Measurements from ENCODE around the gene TRABD2B. TPM values are rescaled to one million over a fixed set of nuclear protein-coding genes. Genes with fewer than 3 reads are reported as not detected.

The TRABD2B gene
- total RNA-seq, 1 experiment from 2014 or later = 0.06 TPM

GRCh38 chr1:47727051-47727696, 270.0 kb downstream of the TRABD2B start:
- no peak for DNase-seq (ENCODE audit: low spot score)

- peak; percentile 79 for DNase-seq (ENCODE audit: low spot score)
Measured at GRCh38 chr1:47725992-47726855, 271.0 kb downstream of the TRABD2B start.

GRCh38 chr1:47725511-47725991, 271.6 kb downstream of the TRABD2B start:
- no peak for DNase-seq (ENCODE audit: low spot score)

DNA sequence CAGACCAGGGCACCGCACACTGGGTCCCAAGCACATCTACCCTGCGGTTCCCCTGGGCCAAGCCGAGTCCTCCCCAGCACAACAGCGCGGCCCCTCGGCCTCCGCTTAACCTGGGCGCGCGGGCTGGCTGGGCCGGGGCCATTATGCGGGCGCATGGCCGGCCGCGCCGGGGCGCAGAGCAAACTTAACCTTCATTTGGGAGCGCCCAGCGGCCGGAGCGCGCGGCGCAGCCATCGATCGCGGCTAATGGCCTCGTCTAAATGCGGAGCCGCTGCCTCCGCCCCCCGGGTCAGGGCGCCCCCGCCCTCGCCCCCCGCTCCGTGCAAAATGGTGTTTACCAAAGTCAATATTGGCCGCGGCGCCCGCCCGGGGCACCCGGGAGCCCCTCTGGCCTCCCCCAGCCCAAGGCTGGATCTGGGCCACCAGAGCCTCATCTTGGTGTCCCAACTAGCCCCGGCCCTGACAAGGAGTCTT, 272.1 kb downstream of the TRABD2B start:
- no peak for DNase-seq (ENCODE audit: low spot score)

DNA sequence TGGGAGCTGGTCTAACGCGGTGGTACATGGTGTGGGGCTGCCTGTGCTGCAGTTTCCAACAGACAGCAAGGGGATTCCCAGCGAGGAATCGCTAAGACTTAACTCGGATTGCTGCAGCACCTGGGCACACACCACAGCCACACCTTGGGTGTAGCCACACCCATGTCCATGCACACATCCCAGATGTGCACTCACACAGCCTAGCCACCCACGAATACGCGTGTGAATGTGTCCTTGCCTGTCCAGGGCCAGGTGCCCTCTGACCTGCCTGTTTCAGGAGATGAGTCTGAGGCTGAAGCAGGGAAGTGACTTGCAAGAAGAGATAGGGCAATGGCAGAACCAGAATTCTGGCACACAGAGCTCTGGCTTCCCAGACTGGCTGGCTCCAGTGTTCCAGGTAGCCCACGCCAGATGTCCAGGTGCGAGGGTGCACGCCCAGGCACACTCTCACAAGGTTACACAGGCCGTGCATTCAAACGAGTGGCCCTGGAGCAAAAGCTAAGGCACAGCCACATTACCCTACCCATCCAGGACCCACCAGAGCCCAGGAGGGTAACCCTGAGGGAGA, 272.7 kb downstream of the TRABD2B start:
- no peak for DNase-seq (ENCODE audit: low spot score)

- DNase-seq (ENCODE audit: low spot score) = no peak
Measured at GRCh38 chr1:47722909-47723580, 274.1 kb downstream of the TRABD2B start.

DNA sequence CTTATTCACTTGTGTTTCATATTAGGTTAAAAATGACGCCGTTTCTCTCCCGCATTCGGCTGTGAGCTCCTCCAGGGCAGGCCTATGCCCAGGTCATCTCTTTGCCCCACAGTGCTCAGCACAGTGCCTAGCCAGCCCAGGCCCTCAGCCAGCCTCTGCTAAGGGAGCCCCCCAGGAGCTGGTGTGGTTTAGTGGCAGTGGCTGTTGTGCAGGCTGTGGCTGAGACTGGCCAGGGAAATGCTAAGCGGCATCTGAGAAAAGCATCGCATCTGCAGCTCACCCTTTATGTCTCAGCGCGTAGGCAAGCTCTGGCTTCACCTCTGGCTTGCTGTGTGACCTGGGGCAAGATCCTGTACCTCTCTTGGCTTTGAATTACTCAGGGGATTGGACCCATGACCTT, 275.1 kb downstream of the TRABD2B start:
- no peak for DNase-seq (ENCODE audit: low spot score)

GRCh38 chr1:47720111-47720510, 277.1 kb downstream of the TRABD2B start:
- no peak for DNase-seq (ENCODE audit: low spot score)

- DNase-seq (ENCODE audit: low spot score) = no peak
Measured at GRCh38 chr1:47717341-47717740, 279.8 kb downstream of the TRABD2B start.

DNA sequence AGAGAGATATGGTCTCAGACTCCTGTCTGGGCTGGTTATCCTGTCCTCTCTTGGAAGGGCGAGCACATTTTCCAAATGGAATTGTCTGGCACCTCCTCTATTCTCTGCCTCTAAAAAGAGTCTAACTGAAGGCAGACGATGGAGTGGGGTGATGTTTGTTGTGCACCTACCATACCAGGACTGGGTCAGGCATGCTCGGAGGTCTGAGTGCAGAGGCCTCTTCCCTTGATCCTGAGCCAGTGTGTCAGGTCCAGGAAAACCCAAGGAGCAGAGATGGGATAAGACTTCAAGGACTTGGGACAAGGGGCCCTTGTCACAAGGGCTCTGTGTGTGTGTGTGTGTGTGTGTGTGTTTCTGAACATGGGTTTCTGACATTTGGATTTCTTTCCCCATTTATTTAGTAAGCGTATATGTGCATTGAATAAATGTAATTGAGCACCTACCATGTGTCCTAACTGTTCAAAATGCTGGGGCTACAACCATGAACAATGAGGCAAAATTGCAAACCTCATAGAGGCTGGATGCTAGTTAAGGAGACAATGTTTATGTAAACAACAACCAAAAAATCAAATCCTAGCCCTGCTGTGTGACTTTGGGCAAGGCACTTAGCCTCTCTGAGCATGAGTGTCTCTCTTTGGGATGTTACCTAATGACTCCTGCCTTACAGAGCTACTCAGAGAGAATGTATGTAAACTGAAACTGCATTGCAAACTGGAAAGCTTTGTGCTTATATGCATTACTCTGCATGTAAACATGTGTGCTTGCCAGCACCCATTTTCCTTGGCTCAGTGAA, 283.0 kb downstream of the TRABD2B start:
- no peak for DNase-seq (ENCODE audit: low spot score)

DNA sequence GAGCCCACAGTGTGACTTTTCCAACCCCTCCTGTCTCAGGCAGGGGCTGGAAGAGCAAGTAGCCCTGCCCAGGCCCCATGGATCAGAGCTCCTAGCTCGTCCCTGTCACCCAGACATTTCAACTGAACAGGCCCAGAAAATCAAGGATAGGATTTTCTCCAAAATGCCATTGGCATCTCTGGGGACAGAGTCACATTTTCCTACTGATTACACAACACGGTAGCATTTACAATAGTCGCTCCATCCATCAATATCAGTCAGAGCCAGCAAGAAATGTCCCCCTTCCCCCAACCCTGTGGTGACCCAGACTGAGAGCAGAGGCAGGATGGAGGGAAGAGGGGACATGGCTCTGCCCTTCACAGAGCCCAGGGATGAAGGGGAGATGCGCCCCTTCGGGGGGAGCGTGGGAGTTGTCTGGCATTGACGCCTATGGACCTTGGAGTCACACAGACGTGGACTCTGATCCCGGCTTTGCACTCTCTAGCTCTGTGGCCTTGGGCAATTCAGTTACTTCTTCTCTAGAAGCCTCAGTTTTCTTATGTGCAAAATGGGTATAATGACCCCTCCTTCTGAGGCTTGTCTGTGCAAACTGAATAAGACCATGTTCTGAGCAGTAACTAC, 283.7 kb downstream of the TRABD2B start:
- DNase-seq (ENCODE audit: low spot score) = no peak

DNA sequence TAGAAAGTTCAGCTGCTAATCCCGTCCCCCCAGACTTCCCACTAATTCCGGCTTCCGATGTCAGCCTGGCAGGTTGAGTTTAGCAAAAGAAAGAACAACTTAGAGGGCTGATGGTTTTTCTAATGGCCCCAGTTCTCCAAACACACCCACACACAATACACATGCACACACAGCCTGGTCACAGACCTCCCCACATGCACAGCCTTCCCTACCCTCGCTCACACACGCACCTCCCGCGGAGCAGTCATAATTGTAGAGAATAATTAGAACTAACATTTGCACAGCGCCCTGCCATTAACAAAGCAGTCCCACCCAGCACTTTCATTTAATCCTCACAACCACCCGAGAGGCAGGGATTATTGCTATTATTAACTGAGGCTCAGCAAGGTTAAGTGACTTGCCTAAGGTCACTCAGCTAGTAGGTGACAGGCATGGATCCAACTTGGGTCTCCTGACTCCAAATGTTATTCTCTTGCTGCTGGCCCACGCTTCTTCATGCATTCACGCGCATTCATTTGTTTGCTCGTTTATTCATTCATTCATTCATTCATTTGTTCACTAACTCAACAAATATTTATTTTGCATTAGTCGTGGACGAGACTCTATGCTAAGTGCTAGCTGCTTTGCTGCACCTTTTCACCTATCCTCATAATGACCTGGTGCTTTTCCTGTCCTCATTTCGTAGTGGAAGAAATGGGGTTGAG, 284.4 kb downstream of the TRABD2B start:
- no peak for DNase-seq (ENCODE audit: low spot score)

GRCh38 chr1:47711848-47712492, 285.2 kb downstream of the TRABD2B start:
- no peak for DNase-seq (ENCODE audit: low spot score)

- no peak for DNase-seq (ENCODE audit: low spot score)
Measured at GRCh38 chr1:47711184-47711847, 285.9 kb downstream of the TRABD2B start.

Other genes with a start within 250 kb of the TRABD2B start
- not detected in 2 replicates for gene SLC5A9, start 225.3 kb upstream of the TRABD2B start, total RNA-seq (2014; rRNA removed; shearing (Covaris generic))

Data from H4 (cell line).